Activated CD4-positive, alpha-beta T cell treated with anti-CD3 and anti-CD28 coated beads for 36 hours (primary cell): ENCODE data around the gene UBE2E1. TPM values are rescaled to one million over a fixed set of nuclear protein-coding genes. Genes with fewer than 3 reads are reported as not detected.

Experiments
- ATAC-seq: fragments of 200-7000 bp; cut with Tn5 transposase; one replicate; pipeline ENCODE4 v1.10.0; 2021; ENCODE audit warnings: mild to moderate bottlenecking, moderate library complexity
- CTCF ChIA-PET: fragments of 350-600 bp; sonication (Branson Sonifier 250); formaldehyde crosslinking; loops from one replicate; lab custom pipeline; 2021; ENCODE audit warnings: antibody characterized with exemption; lab: Charles Lee
- POLR2A ChIA-PET: fragments of 350-600 bp; sonication (Branson Sonifier 250); formaldehyde crosslinking; loops from one replicate; lab custom pipeline; 2021; ENCODE audit warnings: antibody characterized with exemption, inconsistent platforms; lab: Charles Lee
- DNase-seq: peaks from one replicate; pipeline ENCODE4 v3.0.0-alpha.2; 2020
- H3K27ac Mint-ChIP-seq: one replicate; pipeline ENCODE4 v1.8.0; 2021; ENCODE audit warnings: mixed read lengths
- H3K27me3 Mint-ChIP-seq: one replicate; pipeline ENCODE4 v1.8.0; 2021; ENCODE audit warnings: mixed read lengths
- H3K36me3 Mint-ChIP-seq: one replicate; pipeline ENCODE4 v1.8.0; 2021; ENCODE audit warnings: low read depth, mixed read lengths
- H3K4me1 Mint-ChIP-seq: one replicate; pipeline ENCODE4 v1.8.0; 2021; ENCODE audit warnings: mixed read lengths
- H3K4me3 Mint-ChIP-seq: one replicate; pipeline ENCODE4 v1.8.0; 2021; ENCODE audit warnings: mild to moderate bottlenecking, moderate library complexity, mixed read lengths
- H3K9me3 Mint-ChIP-seq: one replicate; pipeline ENCODE4 v1.8.0; 2021; ENCODE audit warnings: low read depth, mixed read lengths
- intact Hi-C, 2 experiments: fragments of 100-400 bp; cut with DNase I in 1 of 2; cut with micrococcal nuclease in 1 of 2; formaldehyde crosslinking; loops; one replicate each; pipeline versions ENCODE4 v1.14.2 to v1.15.1; 2022 to 2024; cut with DNase I, micrococcal nuclease
- total RNA-seq, 2 experiments: library from RNA; stranded (reverse); gene quantifications; one replicate each; pipeline ENCODE4 v1.2.3, GENCODE V29; 2021

The UBE2E1 gene
- total RNA-seq, 2 experiments from 2014 or later, result 86.3 to 93.8 TPM

DNA sequence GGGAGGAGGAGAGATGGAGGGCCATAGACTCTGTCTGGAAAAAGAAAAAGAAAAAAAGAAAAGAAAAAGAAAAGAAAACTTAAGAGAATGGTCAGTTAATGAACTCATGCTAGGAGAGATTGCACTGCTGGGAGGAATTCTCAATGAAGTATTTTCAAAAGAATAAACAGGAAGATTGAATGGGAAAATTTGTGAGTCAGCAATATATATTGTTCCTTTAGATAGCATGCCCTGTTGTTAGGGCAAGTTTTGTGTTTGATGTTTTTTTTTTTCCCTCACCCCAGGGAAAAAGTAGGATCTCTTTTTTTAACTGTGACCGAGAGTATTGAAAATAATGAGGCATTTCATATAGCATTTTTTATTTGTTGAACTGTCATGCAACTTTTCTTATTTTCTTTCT lies 131.5 kb downstream of the UBE2E1 start:
- Mint-ChIP-seq H3K27ac (no peak overlapping the region), H3K4me3 (no peak overlapping the region), H3K36me3 (no peaks in the 10 kb centered on the region), H3K4me1 (no peaks in the 10 kb centered on the region), H3K9me3 (no peaks in the 10 kb centered on the region), H3K27me3 (no peaks in the 10 kb centered on the region)
- DNase-seq (no peak), ATAC-seq (no peak)
- intact Hi-C loops, result no loop called here
- CTCF ChIA-PET, result interaction anchor here (0.7 kb wide), 1 partner anchor 67 kb away, joined by 4 read pairs; no protein-coding TSS in a partner anchor
- POLR2A ChIA-PET, result no interaction called here

DNA sequence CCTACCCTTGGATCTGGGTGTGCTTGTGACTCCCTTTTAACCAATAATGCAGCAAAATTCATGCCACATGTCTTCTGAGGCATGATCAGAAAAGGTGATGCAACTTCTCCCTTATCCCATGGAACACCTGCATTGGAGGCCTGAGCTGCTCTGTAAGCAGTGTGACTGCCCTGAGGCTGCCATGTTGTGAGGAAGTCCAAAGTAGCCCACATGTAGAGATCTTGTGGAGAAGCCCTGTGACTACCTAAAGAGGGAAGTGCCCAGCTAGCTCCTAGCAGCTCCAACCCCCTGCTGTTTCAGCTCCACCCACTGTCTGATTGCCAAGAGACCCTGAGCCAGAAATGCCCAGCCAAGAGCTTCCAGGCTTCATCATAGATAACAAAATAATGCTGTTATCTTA lies 132.9 kb downstream of the UBE2E1 start:
- H3K27me3 Mint-ChIP-seq, result peaks cover 2% of the 10 kb centered on the region
- CTCF ChIA-PET, result no interaction called here
- no peak overlapping the region for H3K27ac Mint-ChIP-seq
- H3K9me3 Mint-ChIP-seq, result no peaks in the 10 kb centered on the region
- no peak for DNase-seq
- intact Hi-C loops, result no loop called here
- no peaks in the 10 kb centered on the region for H3K36me3 Mint-ChIP-seq
- no peaks in the 10 kb centered on the region for H3K4me1 Mint-ChIP-seq
- no peak overlapping the region for H3K4me3 Mint-ChIP-seq
- POLR2A ChIA-PET, result no interaction called here
- no peak for ATAC-seq

DNA sequence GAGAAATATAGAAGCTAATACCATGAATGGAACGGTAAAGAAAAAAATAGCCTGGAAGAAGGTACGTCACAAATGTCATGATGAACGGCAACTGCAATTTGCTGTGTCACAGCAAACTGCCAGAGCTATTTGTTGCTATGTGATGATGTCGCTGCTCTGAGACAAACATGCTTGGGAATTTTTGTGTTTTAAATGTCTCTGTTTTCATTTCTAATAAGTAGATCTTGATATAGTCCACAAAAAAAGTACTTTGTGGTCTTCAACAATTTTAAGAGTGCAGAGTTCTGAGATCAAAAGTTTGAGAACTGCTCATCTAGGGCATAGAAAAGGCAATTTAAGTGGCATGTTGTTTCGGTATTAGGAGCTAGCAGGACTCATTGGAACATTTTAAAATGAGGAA lies 135.0 kb downstream of the UBE2E1 start:
- ChIA-PET POLR2A (no interaction called here), CTCF (interaction anchor here (0.6 to 1.3 kb wide), 3 partner anchors 18 to 1375 kb away, joined by 3 to 4 read pairs (median 3); no protein-coding TSS in a partner anchor)
- Mint-ChIP-seq H3K27me3 (peaks cover 10% of the 10 kb centered on the region), H3K9me3 (no peaks in the 10 kb centered on the region), H3K4me1 (peaks cover 7% of the 10 kb centered on the region), H3K36me3 (no peaks in the 10 kb centered on the region), H3K4me3 (no peak overlapping the region), H3K27ac (no peak overlapping the region)
- intact Hi-C loops, result loop anchor here (10.0 kb wide), 2 partner anchors 1724 to 1844 kb away; partner anchors contain the start of genes NGLY1 (in 1 of the 2) and TOP2B (in 1 of the 2)
- DNase-seq, result no peak
- no peak for ATAC-seq

Other genes starting within 250 kb of the UBE2E1 start
- gene NKIRAS1, start 111.0 kb downstream of the UBE2E1 start, total RNA-seq, result 1 to 10 TPM; 2.8 to 3.5 TPM
- 1,000 to 10,000 TPM; 2,605 to 3,065 TPM for gene RPL15, start 111.2 kb downstream of the UBE2E1 start, total RNA-seq
- 1 to 10 TPM; 2.4 to 2.7 TPM for gene NR1D2, start 139.3 kb downstream of the UBE2E1 start, total RNA-seq